ENCODE results near the gene UGT1A9.

GRCh38 chr2:233747283-233747544 is 75.5 kb downstream of the UGT1A9 start:
- TF ChIP-seq CTCF (IDR thresholded peaks at IDR 0.05; ENCODE audit: low read depth, low read length) (no peak), POLR2A (IDR thresholded peaks at IDR 0.05; ENCODE audit: extremely low read depth, insufficient read length) (no peak), MAX (IDR thresholded peaks at IDR 0.05; ENCODE audit: low read depth, low read length) (no peak)
